NCI-H82 (cell line): ENCODE data around the gene ESRRG.
"Not testable (repeated sequence)": the region's sequence is repeated elsewhere in the genome, so short reads cannot be mapped to it uniquely, and the experiment has no call there.

Experiments
- DNase-seq: peaks from one replicate; lab custom pipeline; 2025; lab: John Stamatoyannopoulos, UW

Gene ESRRG

GRCh38 chr1:216704065-216704464, 19.2 kb downstream of the ESRRG start:
- DNase-seq, result not testable (repeated sequence)

GRCh38 chr1:216702170-216702569, 21.1 kb downstream of the ESRRG start:
- no peak for DNase-seq

GRCh38 chr1:216700779-216701178, 22.4 kb downstream of the ESRRG start:
- no peak for DNase-seq

GRCh38 chr1:216691710-216692109, 31.5 kb downstream of the ESRRG start:
- no peak for DNase-seq

GRCh38 chr1:216690603-216691002, 32.6 kb downstream of the ESRRG start:
- no peak for DNase-seq

- DNase-seq, result peak; percentile 99
Measured at GRCh38 chr1:216688127-216688657, 35.0 kb downstream of the ESRRG start.

- DNase-seq, result peak; percentile 84
Measured at GRCh38 chr1:216686860-216687766, 36.1 kb downstream of the ESRRG start.

- peak; percentile 51 for DNase-seq
Measured at GRCh38 chr1:216682752-216683151, 40.5 kb downstream of the ESRRG start.

- no peak for DNase-seq
Measured at GRCh38 chr1:216679108-216679507, 44.1 kb downstream of the ESRRG start.

GRCh38 chr1:216670118-216670883, 52.9 kb downstream of the ESRRG start:
- peak; percentile 91 for DNase-seq

- DNase-seq, result no peak
Measured at GRCh38 chr1:216666441-216666840, 56.8 kb downstream of the ESRRG start.

GRCh38 chr1:216665856-216666255, 57.4 kb downstream of the ESRRG start:
- DNase-seq, result no peak

GRCh38 chr1:216665406-216665805, 57.8 kb downstream of the ESRRG start:
- DNase-seq, result no peak

GRCh38 chr1:216662681-216663080, 60.5 kb downstream of the ESRRG start:
- no peak for DNase-seq

GRCh38 chr1:216660561-216660960, 62.7 kb downstream of the ESRRG start:
- DNase-seq, result no peak

- DNase-seq, result no peak
Measured at GRCh38 chr1:216653001-216653400, 70.2 kb downstream of the ESRRG start.

- DNase-seq, result no peak
Measured at GRCh38 chr1:216651826-216652418, 71.3 kb downstream of the ESRRG start.

GRCh38 chr1:216643176-216643575, 80.1 kb downstream of the ESRRG start:
- DNase-seq, result no peak

GRCh38 chr1:216641669-216642460, 81.4 kb downstream of the ESRRG start:
- DNase-seq, result no peak

- peak; percentile 40 for DNase-seq
Measured at GRCh38 chr1:216640100-216640499, 83.1 kb downstream of the ESRRG start.

- peak; percentile 89 for DNase-seq
Measured at GRCh38 chr1:216632980-216633379, 90.2 kb downstream of the ESRRG start.

GRCh38 chr1:216630532-216630931, 92.7 kb downstream of the ESRRG start:
- no peak for DNase-seq
